ENCODE results near the gene ARG2. TPM values are rescaled to one million over a fixed set of nuclear protein-coding genes. Genes with fewer than 3 reads are reported as not detected.

Gene ARG2
- total and polyA plus RNA-seq, 9 of the 15 experiments (the other 6 are each of a cell fraction or from before 2014, with no cell fraction given), result 6.2 to 75.0 (median 17.8) TPM

DNA sequence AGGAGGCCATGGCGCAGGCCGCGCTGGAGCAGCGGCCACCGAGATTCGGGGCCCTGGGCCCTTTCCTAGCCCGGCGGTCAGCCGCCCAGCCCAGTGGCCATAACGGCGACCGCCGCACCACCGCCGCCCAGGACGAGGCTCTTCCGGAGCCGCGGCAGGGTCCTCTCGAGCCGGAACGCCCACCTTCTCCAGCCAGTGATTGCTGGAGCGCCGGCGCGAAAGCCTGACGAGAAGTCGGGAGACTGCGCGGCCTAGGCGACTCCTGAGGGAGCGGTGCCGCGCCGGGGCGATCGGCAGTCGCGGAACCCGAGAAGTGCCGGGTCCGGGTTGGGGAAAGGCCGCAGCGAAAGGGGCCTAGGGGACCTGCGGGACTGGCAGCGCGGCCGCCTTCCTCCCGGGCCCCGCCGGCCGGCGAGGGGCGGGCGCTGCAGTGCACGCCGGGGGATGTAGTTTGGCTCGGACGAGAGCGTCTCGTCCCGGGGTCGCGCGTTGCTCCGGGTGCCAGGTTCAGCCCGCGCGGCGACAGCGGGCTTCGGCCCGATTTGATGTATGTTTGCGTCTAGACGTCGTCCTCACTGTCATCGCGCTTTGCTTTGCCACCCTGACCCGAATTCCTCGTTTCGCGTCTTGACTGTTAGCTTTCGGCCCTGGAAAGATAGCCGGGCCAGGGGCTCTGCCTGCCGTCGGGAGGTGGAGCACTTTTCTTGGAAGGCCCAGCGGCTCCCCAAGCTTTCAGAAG lies 54.9 kb downstream of the ARG2 start, which contains the start of gene VTI1B (continued):
- TF ChIP-seq, protein P1, sequence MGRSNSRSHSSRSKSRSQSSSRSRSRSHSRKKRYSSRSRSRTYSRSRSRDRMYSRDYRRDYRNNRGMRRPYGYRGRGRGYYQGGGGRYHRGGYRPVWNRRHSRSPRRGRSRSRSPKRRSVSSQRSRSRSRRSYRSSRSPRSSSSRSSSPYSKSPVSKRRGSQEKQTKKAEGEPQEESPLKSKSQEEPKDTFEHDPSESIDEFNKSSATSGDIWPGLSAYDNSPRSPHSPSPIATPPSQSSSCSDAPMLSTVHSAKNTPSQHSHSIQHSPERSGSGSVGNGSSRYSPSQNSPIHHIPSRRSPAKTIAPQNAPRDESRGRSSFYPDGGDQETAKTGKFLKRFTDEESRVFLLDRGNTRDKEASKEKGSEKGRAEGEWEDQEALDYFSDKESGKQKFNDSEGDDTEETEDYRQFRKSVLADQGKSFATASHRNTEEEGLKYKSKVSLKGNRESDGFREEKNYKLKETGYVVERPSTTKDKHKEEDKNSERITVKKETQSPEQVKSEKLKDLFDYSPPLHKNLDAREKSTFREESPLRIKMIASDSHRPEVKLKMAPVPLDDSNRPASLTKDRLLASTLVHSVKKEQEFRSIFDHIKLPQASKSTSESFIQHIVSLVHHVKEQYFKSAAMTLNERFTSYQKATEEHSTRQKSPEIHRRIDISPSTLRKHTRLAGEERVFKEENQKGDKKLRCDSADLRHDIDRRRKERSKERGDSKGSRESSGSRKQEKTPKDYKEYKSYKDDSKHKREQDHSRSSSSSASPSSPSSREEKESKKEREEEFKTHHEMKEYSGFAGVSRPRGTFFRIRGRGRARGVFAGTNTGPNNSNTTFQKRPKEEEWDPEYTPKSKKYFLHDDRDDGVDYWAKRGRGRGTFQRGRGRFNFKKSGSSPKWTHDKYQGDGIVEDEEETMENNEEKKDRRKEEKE (IDR thresholded peaks at IDR 0.05; ENCODE audit: borderline replicate concordance in 1 of 2, control insufficient read depth in 1 of 2, low read depth in 2 of 2, low read length in 1 of 2), result no peak
- no peak for TF ChIP-seq RBM14 (IDR thresholded peaks at IDR 0.05; ENCODE audit: borderline replicate concordance, insufficient read depth, low read depth, low read length)
- 0 out of 2 replicates have a peak, but pooled peaks have one; percentile 23 for TF ChIP-seq MYC (IDR thresholded peaks at IDR 0.05; ENCODE audit: low read depth, low read length)
- TF ChIP-seq MYC (CRISPR knock-in tag; IDR thresholded peaks at IDR 0.05; ENCODE audit: borderline replicate concordance, low read depth), result no peak
- peak; percentile 97 for TF ChIP-seq ZFX (CRISPR knock-in tag; IDR thresholded peaks at IDR 0.05)
- TF ChIP-seq HCFC1 (IDR thresholded peaks at IDR 0.05; ENCODE audit: low read depth, low read length), result peak; percentile 90
- no peak for TF ChIP-seq CBFB (CRISPR knock-in tag; IDR thresholded peaks at IDR 0.05)
- TF ChIP-seq ZNF609 (CRISPR knock-in tag; IDR thresholded peaks at IDR 0.05; ENCODE audit: borderline replicate concordance), result no peak
- TF ChIP-seq, protein P2, sequence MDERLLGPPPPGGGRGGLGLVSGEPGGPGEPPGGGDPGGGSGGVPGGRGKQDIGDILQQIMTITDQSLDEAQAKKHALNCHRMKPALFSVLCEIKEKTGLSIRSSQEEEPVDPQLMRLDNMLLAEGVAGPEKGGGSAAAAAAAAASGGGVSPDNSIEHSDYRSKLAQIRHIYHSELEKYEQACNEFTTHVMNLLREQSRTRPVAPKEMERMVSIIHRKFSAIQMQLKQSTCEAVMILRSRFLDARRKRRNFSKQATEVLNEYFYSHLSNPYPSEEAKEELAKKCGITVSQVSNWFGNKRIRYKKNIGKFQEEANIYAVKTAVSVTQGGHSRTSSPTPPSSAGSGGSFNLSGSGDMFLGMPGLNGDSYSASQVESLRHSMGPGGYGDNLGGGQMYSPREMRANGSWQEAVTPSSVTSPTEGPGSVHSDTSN (CRISPR knock-in tag; IDR thresholded peaks at IDR 0.05; ENCODE audit: low read depth), result no peak
- TF ChIP-seq, protein P2 (tag; conservative IDR thresholded peaks at IDR 0.05; ENCODE audit: low read depth), result no peak
- TF ChIP-seq ZC3H4 (CRISPR knock-in tag; IDR thresholded peaks at IDR 0.05; ENCODE audit: borderline replicate concordance), result no peak
- no peak for TF ChIP-seq HDGF (IDR thresholded peaks at IDR 0.05)
- TF ChIP-seq KDM2B (CRISPR knock-in tag; IDR thresholded peaks at IDR 0.05), result no peak
